DND-41 (cell line): ENCODE results near the gene PDE6B.

ENCODE experiments used
- ATAC-seq: fragments of 200-7000 bp; cut with Tn5 transposase; 3 replicates; pipeline ENCODE4 v1.9.1; 2021; ENCODE audit warnings: low read depth; ENCODE audit not compliant: insufficient read depth
- DNase-seq: peaks from one replicate; pipeline ENCODE4 v3.0.0-alpha.2; 2020
- H2AFZ ChIP-seq: 2 replicates; pipeline ENCODE4 v1.6.0; 2012; ENCODE audit warnings: low read depth, low read length
- H3K27ac ChIP-seq: 2 replicates; pipeline ENCODE4 v1.5.1; 2012; ENCODE audit warnings: low read length, inconsistent platforms
- H3K27me3 ChIP-seq: fragments of 200-600 bp; sonication (generic); 2 replicates; pipeline ENCODE4 v1.6.0; 2012; ENCODE audit warnings: low read length, mild to moderate bottlenecking, inconsistent platforms; ENCODE audit not compliant: insufficient read depth, poor library complexity
- H3K36me3 ChIP-seq: 2 replicates; pipeline ENCODE4 v1.5.1; 2012; ENCODE audit warnings: low read length, inconsistent platforms; ENCODE audit not compliant: insufficient read depth
- H3K4me1 ChIP-seq: 2 replicates; pipeline ENCODE4 v1.5.1; 2012; ENCODE audit warnings: mild to moderate bottlenecking, low read length; ENCODE audit not compliant: insufficient read depth
- H3K4me2 ChIP-seq: 2 replicates; pipeline ENCODE4 v1.6.0; 2012; ENCODE audit warnings: mild to moderate bottlenecking, moderate library complexity, low read length, inconsistent platforms; ENCODE audit not compliant: insufficient read depth
- H3K4me3 ChIP-seq, 2 experiments: fragments of 200-600 bp in 1 of 2; shearing (Covaris generic) in 1 of 2; 2 replicates each; pipeline ENCODE4 v1.5.1; 2012 to 2016; ENCODE audit warnings: inconsistent platforms in 2 of 2, low read length in 2 of 2, mild to moderate bottlenecking in 2 of 2, low read depth in 1 of 2, moderate library complexity in 1 of 2
- H3K79me2 ChIP-seq: 2 replicates; pipeline ENCODE4 v1.6.0; 2012; ENCODE audit warnings: low read length, inconsistent platforms; ENCODE audit not compliant: insufficient read depth
- H3K9ac ChIP-seq: 2 replicates; pipeline ENCODE4 v1.6.0; 2012; ENCODE audit warnings: low read depth, mild to moderate bottlenecking, inconsistent platforms, low read length, moderate library complexity
- H3K9me3 ChIP-seq: 2 replicates; pipeline ENCODE4 v1.5.1; 2012; ENCODE audit warnings: low read length, moderate library complexity, mild to moderate bottlenecking, inconsistent platforms; ENCODE audit not compliant: insufficient read depth, severe bottlenecking
- H4K20me1 ChIP-seq: 2 replicates; pipeline ENCODE4 v1.6.0; 2012; ENCODE audit warnings: low read length; ENCODE audit not compliant: insufficient read depth
- EZH2 ChIP-seq: IDR thresholded peaks from 3 replicates; pipeline ENCODE4 v1.6.1; 2012; ENCODE audit warnings: borderline replicate concordance, low read depth, mild to moderate bottlenecking, moderate library complexity, low read length, inconsistent platforms; ENCODE audit not compliant: severe bottlenecking
- TF ChIP-seq, protein P1 (sequence below): IDR thresholded peaks from 2 replicates; pipeline ENCODE4 v1.5.1; 2012; ENCODE audit warnings: borderline replicate concordance, low read length, moderate library complexity, mild to moderate bottlenecking; ENCODE audit not compliant: poor library complexity, severe bottlenecking; ENCODE audit errors: extremely low read depth

PDE6B gene

GRCh38 chr4:675980-676870 lies 50.9 kb downstream of the PDE6B start:
- peaks cover 45% of the 10 kb centered on the region for H3K4me1 ChIP-seq
- peak overlapping the region; percentile 99 for H3K4me2 ChIP-seq
- no peaks in the 10 kb centered on the region for H3K27me3 ChIP-seq
- H3K79me2 ChIP-seq, result peaks cover 30% of the 10 kb centered on the region
- H3K36me3 ChIP-seq, result peaks cover 22% of the 10 kb centered on the region
- H3K4me3 ChIP-seq, result peak overlapping the region in 1 of 2 experiments; percentile 88; a peak in 1 of 4 replicates
- DNase-seq, result no peak
- peak overlapping the region; percentile 99 for H3K9ac ChIP-seq
- TF ChIP-seq EZH2, result no peak
- TF ChIP-seq, protein P1, sequence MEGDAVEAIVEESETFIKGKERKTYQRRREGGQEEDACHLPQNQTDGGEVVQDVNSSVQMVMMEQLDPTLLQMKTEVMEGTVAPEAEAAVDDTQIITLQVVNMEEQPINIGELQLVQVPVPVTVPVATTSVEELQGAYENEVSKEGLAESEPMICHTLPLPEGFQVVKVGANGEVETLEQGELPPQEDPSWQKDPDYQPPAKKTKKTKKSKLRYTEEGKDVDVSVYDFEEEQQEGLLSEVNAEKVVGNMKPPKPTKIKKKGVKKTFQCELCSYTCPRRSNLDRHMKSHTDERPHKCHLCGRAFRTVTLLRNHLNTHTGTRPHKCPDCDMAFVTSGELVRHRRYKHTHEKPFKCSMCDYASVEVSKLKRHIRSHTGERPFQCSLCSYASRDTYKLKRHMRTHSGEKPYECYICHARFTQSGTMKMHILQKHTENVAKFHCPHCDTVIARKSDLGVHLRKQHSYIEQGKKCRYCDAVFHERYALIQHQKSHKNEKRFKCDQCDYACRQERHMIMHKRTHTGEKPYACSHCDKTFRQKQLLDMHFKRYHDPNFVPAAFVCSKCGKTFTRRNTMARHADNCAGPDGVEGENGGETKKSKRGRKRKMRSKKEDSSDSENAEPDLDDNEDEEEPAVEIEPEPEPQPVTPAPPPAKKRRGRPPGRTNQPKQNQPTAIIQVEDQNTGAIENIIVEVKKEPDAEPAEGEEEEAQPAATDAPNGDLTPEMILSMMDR, result no peak
- no peak for ATAC-seq
- no peaks in the 10 kb centered on the region for H3K9me3 ChIP-seq
- H2AFZ ChIP-seq, result no peak overlapping the region
- H3K27ac ChIP-seq, result no peak overlapping the region
- peaks cover 4% of the 10 kb centered on the region; the same call in 1 of the 2 replicates for H4K20me1 ChIP-seq

DNA sequence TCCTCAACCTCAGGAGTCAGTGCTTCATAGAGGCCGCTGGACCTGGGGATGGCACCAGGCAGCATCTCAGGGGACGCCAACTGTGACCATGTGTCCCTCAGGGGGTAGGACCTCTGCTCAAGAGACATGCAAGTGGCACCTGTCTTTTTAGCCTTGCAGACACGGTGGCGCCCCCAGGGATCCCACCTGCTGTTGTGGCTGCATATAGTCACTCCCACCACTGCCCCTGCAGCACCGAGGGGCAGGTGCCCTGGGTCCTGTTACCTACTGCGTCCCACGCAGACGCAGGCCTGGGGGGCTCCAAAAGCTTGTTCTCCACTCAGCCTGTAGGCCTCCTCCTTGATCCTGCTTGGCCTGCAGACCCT lies 51.5 kb downstream of the PDE6B start:
- H4K20me1 ChIP-seq, result peaks cover 6% of the 10 kb centered on the region; the same call in 1 of the 2 replicates
- H3K27me3 ChIP-seq, result no peaks in the 10 kb centered on the region
- no peak overlapping the region for H3K4me3 ChIP-seq
- ATAC-seq, result no peak
- no peak for DNase-seq
- H2AFZ ChIP-seq, result no peak overlapping the region
- no peaks in the 10 kb centered on the region for H3K9me3 ChIP-seq
- peaks cover 30% of the 10 kb centered on the region for H3K79me2 ChIP-seq
- no peak for TF ChIP-seq EZH2
- TF ChIP-seq, protein P1, result no peak
- H3K27ac ChIP-seq, result no peak overlapping the region
- no peak overlapping the region for H3K4me2 ChIP-seq
- H3K36me3 ChIP-seq, result peaks cover 16% of the 10 kb centered on the region
- no peak overlapping the region for H3K9ac ChIP-seq
- H3K4me1 ChIP-seq, result peaks cover 49% of the 10 kb centered on the region

DNA sequence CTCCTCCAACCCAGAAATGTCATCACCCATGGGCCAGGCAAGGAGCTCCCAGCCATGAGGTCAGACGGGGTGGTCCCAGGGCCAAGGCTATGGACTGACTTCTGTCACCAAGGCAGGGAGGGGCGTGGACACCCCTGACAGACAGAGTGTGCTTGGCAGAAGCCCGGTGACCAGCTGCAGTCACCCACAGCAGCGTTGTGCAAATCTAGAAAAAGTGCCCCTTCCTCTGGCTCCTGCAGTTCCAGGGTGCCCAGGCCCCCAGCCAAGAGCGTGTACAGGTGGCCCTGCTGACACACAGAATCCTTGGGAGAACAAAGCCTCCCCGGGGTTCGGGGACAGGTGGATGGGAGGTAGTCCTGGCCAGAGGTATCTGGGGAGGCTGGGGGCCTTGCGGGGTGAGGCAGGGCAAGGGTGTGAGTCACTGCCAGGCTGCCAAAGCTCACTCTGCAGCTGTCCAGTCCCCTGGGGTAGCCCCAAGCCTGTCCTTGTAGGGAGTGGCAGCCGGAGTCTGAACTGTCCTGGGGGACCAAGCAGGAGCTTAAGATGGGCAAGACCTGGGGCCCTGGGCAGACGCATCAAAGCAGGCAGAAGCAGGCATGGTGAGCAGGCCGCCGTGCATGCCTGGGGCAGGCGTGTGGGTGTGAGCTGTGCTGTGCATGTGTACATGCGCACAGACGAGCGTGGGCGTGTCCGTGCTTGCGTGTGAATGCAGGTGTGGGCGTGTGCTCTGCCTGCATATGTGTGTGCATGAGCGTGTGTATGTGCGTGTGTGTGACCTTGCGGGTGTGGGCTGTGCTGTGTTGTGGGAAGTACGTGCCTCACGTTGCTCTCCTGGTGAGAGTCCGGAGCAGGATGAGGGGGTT lies 52.3 kb downstream of the PDE6B start:
- H3K4me2 ChIP-seq, result no peak overlapping the region
- H3K4me1 ChIP-seq, result peaks cover 49% of the 10 kb centered on the region
- H3K9me3 ChIP-seq, result no peaks in the 10 kb centered on the region
- no peaks in the 10 kb centered on the region for H3K27me3 ChIP-seq
- H3K4me3 ChIP-seq, result no peak overlapping the region
- ATAC-seq (no peak), DNase-seq (no peak)
- H3K79me2 ChIP-seq, result peaks cover 25% of the 10 kb centered on the region
- H3K9ac ChIP-seq, result no peak overlapping the region
- H4K20me1 ChIP-seq, result peaks cover 14% of the 10 kb centered on the region
- no peak overlapping the region for H3K27ac ChIP-seq
- H3K36me3 ChIP-seq, result peaks cover 8% of the 10 kb centered on the region
- H2AFZ ChIP-seq, result no peak overlapping the region
- TF ChIP-seq EZH2, result no peak
- TF ChIP-seq, protein P1, result no peak
